HUES64 (cell line): ENCODE data around the gene MAPK13. TPM values are rescaled to one million over a fixed set of nuclear protein-coding genes. Genes with fewer than 3 reads are reported as not detected.
"Not testable (repeated sequence)": the region's sequence is repeated elsewhere in the genome, so short reads cannot be mapped to it uniquely, and the experiment has no call there.

Experiments used
- H3K27ac ChIP-seq: 2 replicates; pipeline ENCODE4 v1.7.0; 2013; ENCODE audit warnings: low read depth, low read length, inconsistent platforms
- H3K27me3 ChIP-seq: 2 replicates; pipeline ENCODE4 v1.6.1; 2013; ENCODE audit warnings: mild to moderate bottlenecking, low read length; ENCODE audit not compliant: insufficient read depth
- H3K36me3 ChIP-seq: 2 replicates; pipeline ENCODE4 v1.6.1; 2013; ENCODE audit warnings: mild to moderate bottlenecking, low read length; ENCODE audit not compliant: insufficient read depth
- H3K4me1 ChIP-seq: 2 replicates; pipeline ENCODE4 v1.6.1; 2013; ENCODE audit warnings: mild to moderate bottlenecking, low read length, moderate library complexity; ENCODE audit not compliant: insufficient read depth
- H3K4me3 ChIP-seq: 2 replicates; pipeline ENCODE4 v1.5.1; 2013; ENCODE audit warnings: mild to moderate bottlenecking, low read length, moderate library complexity
- H3K9ac ChIP-seq: 2 replicates; pipeline ENCODE4 v1.6.1; 2013; ENCODE audit warnings: mild to moderate bottlenecking, low read depth, low read length
- H3K9me3 ChIP-seq: 2 replicates; pipeline ENCODE4 v1.6.1; 2013; ENCODE audit warnings: low read depth, low read length; ENCODE audit not compliant: insufficient read depth
- WGBS: fragments of 150-250, 120-280 bp; methylation state at CpG from one replicate; pipeline ENCODE4 v1.1.7; 2013; ENCODE audit warnings: missing lambda C conversion rate; 5-methylcytosine and 5-hydroxymethylcytosine counted together
- polyA plus RNA-seq, 2 experiments: library from polyadenylated mRNA; stranded (reverse); fragments of 50-300 nt; gene quantifications; one replicate each; pipeline ENCODE4 v1.2.3, GENCODE V29; 2013

The MAPK13 gene
- 4.1 TPM for polyA plus RNA-seq (2013, experiment 1 of 2)
- 3.5 TPM for polyA plus RNA-seq (2013, experiment 2 of 2)

DNA sequence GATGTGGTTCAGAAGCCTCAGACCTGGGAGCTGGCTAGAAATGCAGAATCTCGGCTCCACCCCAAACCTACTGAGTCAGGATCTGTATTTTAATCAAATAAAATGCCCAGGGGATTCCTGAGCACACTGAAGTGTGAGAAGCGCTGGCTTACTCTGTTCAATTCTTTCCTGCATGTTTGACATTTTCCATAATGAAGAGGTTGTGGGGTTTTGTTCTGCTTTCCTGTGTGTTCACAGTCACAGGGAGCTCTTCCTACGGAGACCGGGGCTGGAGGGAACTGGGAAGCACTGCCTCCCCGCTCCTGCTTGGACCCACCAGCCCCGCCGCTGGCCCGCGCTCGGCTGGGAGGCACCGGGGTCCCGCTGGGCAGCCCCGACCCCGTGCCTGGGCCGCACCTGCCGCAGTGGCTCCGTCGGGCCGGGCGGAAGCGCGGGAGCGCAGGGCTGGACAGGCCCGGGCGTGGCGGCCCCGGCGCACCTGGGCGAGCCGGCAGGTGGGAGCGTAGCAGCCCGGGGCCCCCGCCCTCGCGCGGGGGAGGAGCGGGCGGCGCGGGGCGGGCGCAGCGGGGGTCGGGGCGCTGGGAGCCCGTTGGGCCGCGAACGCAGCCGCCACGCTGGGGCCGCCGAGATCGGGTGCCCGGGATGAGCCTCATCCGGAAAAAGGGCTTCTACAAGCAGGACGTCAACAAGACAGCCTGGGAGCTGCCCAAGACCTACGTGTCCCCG lies at the start of gene MAPK13:
Gene MAPK13 (plus strand): TSS at position 573 of the 726 bp plus-strand sequence. CDS start 70 bp downstream, at position 643.
- Histone ChIP-seq H3K27me3 (peaks cover 24% of the 10 kb centered on the region; the same call in 1 of the 2 replicates), H3K4me3 (peak within 1 kb of the TSS; percentile 51), H3K36me3 (no peaks in the 10 kb centered on the region), H3K9ac (peak within 1 kb of the TSS; percentile 65), H3K9me3 (no peaks in the 10 kb centered on the region), H3K4me1 (peaks cover 17% of the 10 kb centered on the region), H3K27ac (no peak within 1 kb of the TSS)
- WGBS: 2% methylated on average over 59 of the region's 59 CpGs

DNA sequence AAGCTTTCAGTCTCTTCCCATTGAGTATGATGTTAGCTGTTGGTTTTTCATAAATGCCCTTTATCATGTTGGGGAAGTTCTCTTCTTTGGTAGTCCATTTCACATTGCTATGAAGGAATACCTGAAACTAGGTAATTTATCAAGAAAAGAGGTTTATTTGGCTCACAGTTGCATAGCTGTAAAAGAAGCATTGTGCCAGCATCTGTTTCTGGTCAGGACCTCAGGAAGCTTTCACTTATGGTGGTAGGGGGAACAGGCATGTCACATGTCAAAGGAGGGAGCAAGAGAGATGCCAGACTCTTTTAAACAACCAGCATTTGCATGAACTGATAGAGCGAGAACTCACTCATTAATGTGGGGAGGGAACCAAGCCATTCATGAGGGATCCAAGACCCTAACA lies 48.0 kb upstream of the MAPK13 start:
- Histone ChIP-seq H3K27ac (no peak overlapping the region), H3K9me3 (peaks cover 20% of the 10 kb centered on the region; the same call in 1 of the 2 replicates), H3K27me3 (no peaks in the 10 kb centered on the region), H3K36me3 (peaks cover 67% of the 10 kb centered on the region), H3K4me3 (no peak overlapping the region), H3K9ac (no peak overlapping the region), H3K4me1 (no peaks in the 10 kb centered on the region)
- 100% methylated on average over 1 of the region's 1 CpG for WGBS

DNA sequence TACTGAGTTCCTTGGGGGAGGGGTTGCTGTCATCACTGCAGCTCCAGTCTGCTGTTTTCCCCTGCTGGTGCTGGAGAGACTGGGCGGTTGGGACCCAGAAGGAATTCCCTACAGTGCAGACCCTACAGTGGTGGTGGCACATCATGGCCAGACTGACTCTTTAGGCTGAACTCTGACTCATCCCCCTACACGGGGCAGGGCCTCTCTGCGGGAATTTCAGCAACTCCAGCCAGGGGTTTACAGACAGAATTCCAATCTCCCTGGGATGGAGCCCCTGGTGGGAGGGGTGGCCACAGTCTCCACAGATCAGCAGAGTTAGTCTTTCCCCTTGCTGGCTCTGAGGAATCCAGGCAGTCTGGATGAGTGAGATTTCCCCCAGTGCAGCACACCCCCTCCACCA lies 46.9 kb upstream of the MAPK13 start:
- Histone ChIP-seq H3K9me3 (peaks cover 21% of the 10 kb centered on the region; the same call in 1 of the 2 replicates), H3K36me3 (peaks cover 56% of the 10 kb centered on the region), H3K4me1 (no peaks in the 10 kb centered on the region), H3K27ac (no peak overlapping the region), H3K9ac (no peak overlapping the region), H3K4me3 (no peak overlapping the region), H3K27me3 (no peaks in the 10 kb centered on the region)
- WGBS: 86% methylated on average over 3 of the region's 3 CpGs

DNA sequence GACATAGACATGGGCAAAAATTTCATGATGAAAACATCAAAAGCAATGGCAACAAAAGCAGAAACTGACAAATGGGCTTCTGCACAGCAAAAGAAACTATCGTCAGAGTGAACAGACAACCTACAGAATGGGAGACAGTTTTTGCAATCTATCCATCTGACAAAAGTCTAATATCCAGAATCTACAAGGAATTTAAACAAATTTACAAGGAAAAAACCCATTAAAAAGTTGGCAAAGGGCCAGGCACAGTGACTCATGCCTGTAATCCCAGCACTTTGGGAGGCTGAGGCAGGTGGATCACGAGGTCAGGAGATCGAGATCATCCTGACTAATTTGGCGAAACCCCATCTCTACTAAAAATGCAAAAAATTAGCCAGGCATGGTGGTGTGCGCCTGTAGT lies 42.1 kb upstream of the MAPK13 start:
- not testable (repeated sequence) for H3K4me3 ChIP-seq, H3K4me1 ChIP-seq, H3K9me3 ChIP-seq, H3K27me3 ChIP-seq, H3K27ac ChIP-seq, H3K9ac ChIP-seq
- WGBS: 97% methylated on average over 5 of the region's 5 CpGs
- H3K36me3 ChIP-seq: peaks cover 37% of the 10 kb centered on the region

DNA sequence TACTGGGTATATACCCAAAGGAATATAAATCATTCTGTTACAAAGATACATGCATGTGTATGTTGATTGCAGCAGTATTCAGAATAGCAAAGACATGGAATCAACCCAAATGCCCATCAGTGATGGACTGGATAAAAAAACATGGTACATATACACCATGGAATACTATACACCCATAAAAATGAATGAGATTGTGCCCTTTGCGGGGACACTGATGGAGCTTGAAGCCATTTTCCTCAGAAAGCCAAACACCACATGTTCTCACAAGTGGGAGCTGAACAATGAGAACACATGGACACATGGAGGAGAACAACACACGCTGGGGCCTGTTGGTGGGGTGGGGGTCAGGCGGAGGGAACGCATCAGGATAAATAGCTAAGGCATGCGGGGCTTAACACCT lies 41.3 kb upstream of the MAPK13 start:
- Histone ChIP-seq H3K9ac (no peak overlapping the region), H3K27ac (no peak overlapping the region), H3K27me3 (no peaks in the 10 kb centered on the region), H3K4me1 (no peaks in the 10 kb centered on the region), H3K4me3 (no peak overlapping the region), H3K36me3 (peaks cover 33% of the 10 kb centered on the region), H3K9me3 (0 out of 2 replicates have a peak, but pooled peaks cover 2% of the 10 kb centered on the region)
- 89% methylated on average over 5 of the region's 5 CpGs for WGBS

DNA sequence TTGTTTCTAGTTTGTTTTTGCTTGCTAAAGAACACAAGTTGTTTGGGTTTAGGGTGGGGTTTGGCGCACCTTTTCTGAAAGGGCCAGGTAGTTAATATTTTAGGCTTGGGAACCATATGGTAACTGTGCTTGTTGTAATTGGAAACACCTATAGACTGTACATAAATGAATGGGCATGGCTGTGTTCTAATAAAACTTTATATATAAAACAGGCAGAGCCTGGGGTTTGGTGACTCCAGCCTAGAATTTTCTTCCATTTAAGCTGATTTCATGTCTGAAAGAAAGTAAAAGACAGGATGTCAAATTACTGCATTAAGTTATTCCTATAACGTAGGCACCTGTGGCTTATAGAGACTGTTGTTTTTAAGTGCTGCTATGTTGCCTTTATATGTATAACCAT lies 36.1 kb upstream of the MAPK13 start:
- no peaks in the 10 kb centered on the region for H3K9me3 ChIP-seq
- no peak overlapping the region for H3K9ac ChIP-seq
- WGBS: 89% methylated on average over 1 of the region's 2 CpGs
- no peaks in the 10 kb centered on the region for H3K27me3 ChIP-seq
- H3K36me3 ChIP-seq: peaks cover 28% of the 10 kb centered on the region
- H3K4me1 ChIP-seq: peaks cover 13% of the 10 kb centered on the region
- H3K4me3 ChIP-seq: no peak overlapping the region
- H3K27ac ChIP-seq: no peak overlapping the region

DNA sequence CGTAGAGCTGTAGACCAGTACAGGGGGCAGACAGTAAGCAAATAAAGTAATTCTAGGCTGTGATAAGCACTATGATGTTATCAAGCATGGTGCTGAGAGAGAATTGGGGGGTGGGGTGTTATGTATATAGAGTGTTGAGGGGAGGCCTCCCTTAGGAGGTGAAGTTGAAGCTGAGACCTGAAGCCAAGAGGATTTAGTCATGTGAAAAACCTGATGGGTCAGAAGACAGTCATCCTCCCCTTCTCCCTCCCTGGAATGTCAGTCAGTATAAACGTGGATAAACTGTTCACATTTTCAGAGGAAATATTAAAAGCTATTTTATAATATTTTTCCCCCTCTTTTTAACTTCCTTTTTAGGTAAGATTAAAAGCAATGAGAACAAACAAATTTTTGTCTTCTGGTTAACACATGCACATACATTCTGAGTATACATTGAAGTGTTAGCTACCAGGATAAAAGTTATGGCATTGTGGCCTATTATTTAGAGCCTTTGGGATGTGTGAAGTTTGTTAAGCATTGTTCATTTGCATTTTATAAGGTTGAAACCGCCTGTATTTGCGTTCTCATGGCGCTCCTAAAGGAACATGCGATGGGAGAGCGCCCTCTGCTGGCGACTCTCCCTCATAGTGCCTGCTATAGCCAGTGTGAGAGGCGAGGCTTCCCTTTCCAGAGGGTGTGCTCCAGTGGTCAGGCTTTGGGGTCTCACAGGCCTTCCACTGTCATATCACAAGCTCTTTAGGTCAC lies 35.4 kb upstream of the MAPK13 start:
- Histone ChIP-seq H3K9ac (no peak overlapping the region), H3K4me1 (peaks cover 16% of the 10 kb centered on the region), H3K9me3 (no peaks in the 10 kb centered on the region), H3K4me3 (no peak overlapping the region), H3K27me3 (no peaks in the 10 kb centered on the region), H3K27ac (no peak overlapping the region), H3K36me3 (peaks cover 29% of the 10 kb centered on the region)
- 15% methylated on average over 8 of the region's 9 CpGs for WGBS

DNA sequence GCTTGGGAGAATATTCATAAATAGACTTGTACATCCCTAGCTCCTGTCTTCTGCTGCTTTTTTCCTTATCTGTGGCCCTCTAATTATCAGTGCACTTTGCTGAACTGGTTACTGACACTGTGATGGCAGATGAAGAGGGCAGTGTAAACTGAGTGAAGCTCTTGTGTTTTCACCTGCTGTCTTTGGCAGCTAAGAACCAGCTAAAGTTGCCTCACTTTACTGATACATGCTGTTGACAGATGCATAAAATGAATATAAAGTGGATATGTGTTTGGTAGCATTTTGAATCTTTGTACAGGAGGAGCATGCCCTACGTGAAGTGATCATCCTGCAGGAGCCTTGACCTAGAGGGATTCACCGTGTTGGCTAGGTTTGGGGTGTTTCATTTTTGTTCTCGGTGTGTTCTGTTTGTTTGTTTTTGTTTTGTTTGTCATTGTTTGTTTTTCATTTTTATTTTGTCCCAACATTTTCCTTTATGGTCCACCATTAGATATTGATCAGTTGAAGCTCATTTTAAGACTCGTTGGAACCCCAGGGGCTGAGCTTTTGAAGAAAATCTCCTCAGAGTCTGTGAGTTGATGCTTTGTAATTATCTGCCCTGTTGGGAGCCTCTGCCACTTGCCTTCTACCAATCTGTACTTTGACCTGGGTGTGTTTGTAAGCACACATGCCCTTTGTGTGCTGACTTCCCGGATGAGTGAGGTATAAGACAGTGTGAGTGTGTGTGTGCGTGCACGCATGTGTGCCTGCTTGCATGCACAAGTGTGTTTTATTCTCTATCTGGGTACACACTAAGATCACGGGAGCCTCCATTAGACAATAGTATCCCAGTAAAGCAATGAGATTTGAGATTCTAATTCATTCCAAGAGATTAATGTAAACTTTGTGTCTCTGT lies 34.6 kb upstream of the MAPK13 start:
- 91% methylated on average over 8 of the region's 8 CpGs for WGBS
- H3K4me1 ChIP-seq: peaks cover 16% of the 10 kb centered on the region
- no peak overlapping the region for H3K27ac ChIP-seq
- no peak overlapping the region for H3K9ac ChIP-seq
- H3K9me3 ChIP-seq: no peaks in the 10 kb centered on the region
- H3K27me3 ChIP-seq: no peaks in the 10 kb centered on the region
- peaks cover 34% of the 10 kb centered on the region for H3K36me3 ChIP-seq
- no peak overlapping the region for H3K4me3 ChIP-seq

DNA sequence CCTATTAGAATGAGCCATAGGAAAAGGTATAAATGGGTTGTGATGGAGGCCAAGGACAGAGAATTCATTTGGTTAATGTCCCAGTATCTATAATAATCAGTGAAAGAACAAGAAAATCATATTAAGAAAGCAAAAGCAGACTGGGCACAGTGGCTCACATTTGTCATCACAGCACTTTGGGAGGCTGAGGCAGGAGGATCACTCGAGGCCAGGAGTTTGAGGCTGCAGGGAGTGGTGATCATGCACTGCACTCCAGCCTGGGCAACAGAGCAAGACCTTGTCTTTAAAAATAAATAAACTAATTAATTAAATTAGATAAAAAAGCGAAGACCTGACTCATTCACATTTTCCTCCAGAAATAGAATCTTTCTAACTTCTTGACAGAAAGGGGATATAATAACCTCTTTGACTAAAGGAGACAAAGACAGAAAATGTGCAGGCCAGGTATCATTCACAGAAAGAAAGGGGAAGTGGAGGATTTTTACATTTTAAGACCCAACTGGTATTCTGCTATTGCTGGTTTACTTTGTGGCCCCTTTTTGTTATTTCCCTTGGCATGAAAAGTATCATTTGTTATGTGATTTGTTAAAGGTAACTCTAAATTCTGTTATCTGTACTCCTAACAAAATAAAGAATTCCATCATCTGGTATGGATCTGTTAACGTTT lies 31.9 kb upstream of the MAPK13 start:
- Histone ChIP-seq H3K9me3 (no peaks in the 10 kb centered on the region), H3K27ac (peak overlapping the region; percentile 23; the same call in 1 of the 2 replicates), H3K36me3 (peaks cover 33% of the 10 kb centered on the region), H3K27me3 (no peaks in the 10 kb centered on the region), H3K9ac (peak overlapping the region; percentile 8; the same call in 1 of the 2 replicates), H3K4me3 (no peak overlapping the region), H3K4me1 (peaks cover 16% of the 10 kb centered on the region)
- 90% methylated on average over 2 of the region's 3 CpGs for WGBS

DNA sequence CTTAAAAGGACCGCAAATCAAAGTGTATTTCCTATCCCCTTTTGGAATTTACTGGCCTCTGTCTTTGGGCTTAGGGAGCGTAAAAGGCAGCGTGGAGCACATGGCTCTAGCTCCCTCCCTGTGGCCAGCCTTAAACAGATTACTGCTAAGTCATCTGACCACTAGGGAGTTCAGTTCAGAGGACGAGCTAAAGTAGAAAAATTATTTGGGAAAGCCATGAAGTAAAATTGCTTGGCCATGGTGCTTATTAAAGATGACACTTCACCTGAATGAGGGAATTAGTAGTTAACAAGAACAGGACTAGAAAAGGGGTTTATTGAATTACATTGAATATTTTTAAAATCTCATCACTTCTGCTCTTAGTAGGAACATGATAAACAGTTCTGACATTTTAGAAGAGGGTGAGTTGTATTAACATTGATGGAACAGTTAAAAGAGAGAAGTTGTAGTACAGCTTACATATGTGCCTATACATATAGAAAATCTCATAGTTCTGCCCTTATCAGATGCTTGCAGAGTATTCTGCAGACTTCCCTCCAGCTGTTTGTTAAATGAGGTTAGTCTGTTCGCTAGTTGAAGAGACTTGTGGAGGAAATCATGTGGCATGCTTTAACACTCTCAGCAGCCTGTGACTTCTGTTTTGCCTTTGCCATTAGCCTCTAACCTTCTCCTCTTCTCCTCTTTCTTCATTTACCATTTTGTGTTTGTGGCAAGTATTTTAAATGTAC lies 31.2 kb upstream of the MAPK13 start:
- H3K9me3 ChIP-seq: no peaks in the 10 kb centered on the region

More for the DNA sequence above, 31.2 kb upstream of the MAPK13 start:
- Histone ChIP-seq H3K27me3 (no peaks in the 10 kb centered on the region), H3K9ac (peak overlapping the region; percentile 8; the same call in 1 of the 2 replicates), H3K36me3 (peaks cover 37% of the 10 kb centered on the region), H3K27ac (peak overlapping the region; percentile 23; the same call in 1 of the 2 replicates), H3K4me1 (peaks cover 16% of the 10 kb centered on the region), H3K4me3 (no peak overlapping the region)
- 81% methylated on average over 5 of the region's 5 CpGs for WGBS
